Ovary (tissue), 3 donors: Measurements from ENCODE around the gene BZW1.

ENCODE experiments used
- EP300 ChIP-seq: sonication (generic); formaldehyde crosslinking; IDR thresholded peaks from one replicate; pipeline ENCODE4 v1.6.1; 2017; ENCODE audit warnings: antibody characterized with exemption
- POLR2A ChIP-seq: fragments of 450-650 bp; IDR thresholded peaks from one replicate; pipeline ENCODE4 v1.6.1; 2017; ENCODE audit warnings: antibody characterized with exemption, mild to moderate bottlenecking, moderate library complexity
- TF ChIP-seq, protein P1 (sequence below), 3 donors: fragments of 450-650 bp in 2 of 3; fragments of 200-600 bp in 1 of 3; IDR thresholded peaks; one replicate each; pipeline versions ENCODE4 v1.5.1 to v1.8.0; 2016 to 2022; ENCODE audit warnings: antibody characterized with exemption in 3 of 3, mild to moderate bottlenecking in 1 of 3
- donor health status: DM: no; HTN: no; CAD: no.

DNA sequence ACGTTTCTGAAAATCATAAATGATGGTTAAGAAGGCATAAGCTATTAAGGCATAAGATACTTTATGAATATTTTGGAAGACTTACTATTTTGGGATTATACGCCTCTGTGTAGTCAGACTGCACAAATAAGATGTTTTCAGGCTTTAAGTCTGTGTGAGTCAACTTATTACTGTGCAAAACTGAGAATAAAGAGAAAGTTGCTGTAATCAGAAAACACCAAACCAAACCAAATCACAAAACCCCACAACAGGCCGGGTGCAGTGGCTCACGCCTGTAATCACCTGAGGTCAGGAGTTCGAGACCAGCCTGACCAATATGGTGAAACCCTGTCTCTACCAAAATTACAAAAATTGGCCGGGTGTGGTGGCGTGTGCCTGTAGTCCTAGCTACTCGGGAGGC is 45.1 kb downstream of the BZW1 start:
- TF ChIP-seq, protein P1, sequence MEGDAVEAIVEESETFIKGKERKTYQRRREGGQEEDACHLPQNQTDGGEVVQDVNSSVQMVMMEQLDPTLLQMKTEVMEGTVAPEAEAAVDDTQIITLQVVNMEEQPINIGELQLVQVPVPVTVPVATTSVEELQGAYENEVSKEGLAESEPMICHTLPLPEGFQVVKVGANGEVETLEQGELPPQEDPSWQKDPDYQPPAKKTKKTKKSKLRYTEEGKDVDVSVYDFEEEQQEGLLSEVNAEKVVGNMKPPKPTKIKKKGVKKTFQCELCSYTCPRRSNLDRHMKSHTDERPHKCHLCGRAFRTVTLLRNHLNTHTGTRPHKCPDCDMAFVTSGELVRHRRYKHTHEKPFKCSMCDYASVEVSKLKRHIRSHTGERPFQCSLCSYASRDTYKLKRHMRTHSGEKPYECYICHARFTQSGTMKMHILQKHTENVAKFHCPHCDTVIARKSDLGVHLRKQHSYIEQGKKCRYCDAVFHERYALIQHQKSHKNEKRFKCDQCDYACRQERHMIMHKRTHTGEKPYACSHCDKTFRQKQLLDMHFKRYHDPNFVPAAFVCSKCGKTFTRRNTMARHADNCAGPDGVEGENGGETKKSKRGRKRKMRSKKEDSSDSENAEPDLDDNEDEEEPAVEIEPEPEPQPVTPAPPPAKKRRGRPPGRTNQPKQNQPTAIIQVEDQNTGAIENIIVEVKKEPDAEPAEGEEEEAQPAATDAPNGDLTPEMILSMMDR (IDR thresholded peaks at IDR 0.05) = no peak
- no peak for TF ChIP-seq POLR2A
- no peak for TF ChIP-seq EP300
